ENCODE data around the gene RNF17.

RNF17 gene

GRCh38 chr13:24745861-24746617 is 17.9 kb upstream of the RNF17 start:
- intact Hi-C loops (cut with DNase I; ENCODE audit: low total_unique reads): no loop called here
- Histone ChIP-seq H3K9me3 (no peaks in the 10 kb centered on the region), H3K4me3 (no peak overlapping the region), H3K27ac (no peak overlapping the region), H3K36me3 (no peaks in the 10 kb centered on the region), H3K27me3 (peaks cover 0 to 44% of the 10 kb centered on the region in 2 donors), H3K4me1 (peaks cover 0 to 25% (median 19%) of the 10 kb centered on the region in 4 donors)
- no peak for TF ChIP-seq CTCF (IDR thresholded peaks at IDR 0.05)
- no peak for DNase-seq

- DNase-seq: no peak
- intact Hi-C loops (cut with DNase I; ENCODE audit: low total_unique reads): no loop called here
- Histone ChIP-seq H3K27ac (no peak overlapping the region), H3K4me1 (peaks cover 0 to 25% (median 19%) of the 10 kb centered on the region in 4 donors), H3K9me3 (no peaks in the 10 kb centered on the region), H3K36me3 (no peaks in the 10 kb centered on the region), H3K27me3 (peaks cover 0 to 44% of the 10 kb centered on the region in 2 donors), H3K4me3 (peak overlapping the region in 1 of 2 donors; percentile 26)
- TF ChIP-seq CTCF (IDR thresholded peaks at IDR 0.05): no peak
These were observed 17.2 kb upstream of the RNF17 start for GRCh38 chr13:24746618-24747247.

- DNase-seq: no peak
- Histone ChIP-seq H3K4me1 (peaks cover 0 to 25% (median 19%) of the 10 kb centered on the region in 4 donors), H3K27me3 (peaks cover 0 to 44% of the 10 kb centered on the region in 2 donors), H3K9me3 (no peaks in the 10 kb centered on the region), H3K4me3 (peak overlapping the region in 1 of 2 donors; percentile 26), H3K36me3 (no peaks in the 10 kb centered on the region), H3K27ac (no peak overlapping the region)
- no peak for TF ChIP-seq CTCF (IDR thresholded peaks at IDR 0.05)
- intact Hi-C loops (cut with DNase I; ENCODE audit: low total_unique reads): no loop called here
These were observed 16.5 kb upstream of the RNF17 start for GRCh38 chr13:24747248-24748060.

GRCh38 chr13:24748061-24748400 is 15.9 kb upstream of the RNF17 start:
- H3K4me3 ChIP-seq: no peak overlapping the region
- peaks cover 0 to 44% of the 10 kb centered on the region in 2 donors for H3K27me3 ChIP-seq

More at GRCh38 chr13:24748061-24748400, 15.9 kb upstream of the RNF17 start:
- intact Hi-C loops (cut with DNase I; ENCODE audit: low total_unique reads): no loop called here
- H3K9me3 ChIP-seq: no peaks in the 10 kb centered on the region
- TF ChIP-seq CTCF (IDR thresholded peaks at IDR 0.05): no peak
- no peaks in the 10 kb centered on the region for H3K36me3 ChIP-seq
- H3K27ac ChIP-seq: no peak overlapping the region
- peaks cover 0 to 25% (median 19%) of the 10 kb centered on the region in 4 donors for H3K4me1 ChIP-seq
- no peak for DNase-seq
